Hepatocyte (in vitro differentiated cells): Measurements from ENCODE around the gene AOC3. TPM values are rescaled to one million over a fixed set of nuclear protein-coding genes. Genes with fewer than 3 reads are reported as not detected.

Experiments
- DNase-seq: peaks from one replicate; pipeline ENCODE4 v3.0.0-alpha.2; 2016; ENCODE audit warnings: low spot score
- H2AFZ ChIP-seq: fragments of 200-600 bp; sonication (generic); 2 replicates; pipeline ENCODE4 v1.6.0; 2016; ENCODE audit warnings: antibody characterized with exemption, mild to moderate bottlenecking
- H3K27ac ChIP-seq: fragments of 200-600 bp; sonication (generic); 2 replicates; pipeline ENCODE4 v1.5.1; 2016; ENCODE audit warnings: mild to moderate bottlenecking
- H3K27me3 ChIP-seq: fragments of 200-600 bp; sonication (generic); 2 replicates; pipeline ENCODE4 v1.6.1; 2016
- H3K36me3 ChIP-seq: fragments of 200-600 bp; sonication (generic); replicated peaks from 2 replicates; pipeline ENCODE4 v1.5.1; 2016; ENCODE audit warnings: low read depth; ENCODE audit not compliant: insufficient read depth
- H3K4me1 ChIP-seq: fragments of 200-600 bp; sonication (generic); 2 replicates; pipeline ENCODE4 v1.5.1; 2016; ENCODE audit warnings: mild to moderate bottlenecking, moderate library complexity; ENCODE audit not compliant: insufficient read depth
- H3K4me2 ChIP-seq: fragments of 200-600 bp; sonication (generic); 2 replicates; pipeline ENCODE4 v1.6.0; 2016
- H3K4me3 ChIP-seq: fragments of 200-600 bp; sonication (generic); 2 replicates; pipeline ENCODE4 v1.5.1; 2016; ENCODE audit warnings: mild to moderate bottlenecking
- H3K79me2 ChIP-seq: fragments of 200-600 bp; sonication (generic); 2 replicates; pipeline ENCODE4 v1.6.0; 2017; ENCODE audit warnings: mild to moderate bottlenecking
- H3K9me2 ChIP-seq: fragments of 200-600 bp; sonication (generic); replicated peaks from 2 replicates; pipeline ENCODE4 v1.6.0; 2017; ENCODE audit warnings: mild to moderate bottlenecking; ENCODE audit not compliant: insufficient read depth
- H3K9me3 ChIP-seq: fragments of 200-600 bp; sonication (generic); 2 replicates; pipeline ENCODE4 v1.5.1; 2016; ENCODE audit warnings: low read depth, mild to moderate bottlenecking
- H4K20me1 ChIP-seq: fragments of 200-600 bp; sonication (generic); 2 replicates; pipeline ENCODE4 v1.6.0; 2016; ENCODE audit warnings: mild to moderate bottlenecking; ENCODE audit not compliant: insufficient read depth, poor library complexity, severe bottlenecking
- EZH2 ChIP-seq: fragments of 200-600 bp; sonication (generic); IDR thresholded peaks from 2 replicates; pipeline ENCODE4 v1.6.1; 2016; ENCODE audit warnings: antibody characterized with exemption, mild to moderate bottlenecking, borderline replicate concordance
- EZH2phosphoT487 ChIP-seq: fragments of 200-600 bp; sonication (generic); IDR thresholded peaks from one replicate; pipeline ENCODE4 v1.6.1; 2018; ENCODE audit warnings: antibody characterized with exemption, mild to moderate bottlenecking, low read depth, moderate library complexity; ENCODE audit not compliant: unreplicated experiment, severe bottlenecking
- WGBS: methylation state at CpG from one replicate; pipeline ENCODE4 v1.1.6; 2016; ENCODE audit warnings: low lambda C conversion rate; ENCODE audit errors: missing lambda C conversion rate; 5-methylcytosine and 5-hydroxymethylcytosine counted together
- polyA plus RNA-seq: library from polyadenylated mRNA; unstranded; fragments of >200 nt; fragmentation: Nextera tagmentation; extraction: Ambion mirVana; gene quantifications from 2 replicates; pipeline ENCODE4 v1.2.1, GENCODE V29; 2016
- total RNA-seq: library from RNA; depleted of rRNA; stranded (reverse); fragments of >200 nt; gene quantifications from 2 replicates; pipeline ENCODE4 v1.2.3, GENCODE V29; 2014
- TF ChIP-seq, protein P1 (sequence below): fragments of 200-600 bp; sonication (generic); IDR thresholded peaks from 2 replicates; pipeline ENCODE4 v1.5.1; 2016; ENCODE audit warnings: antibody characterized with exemption, mild to moderate bottlenecking; ENCODE audit not compliant: poor library complexity

The AOC3 gene
- total and polyA plus RNA-seq, 2 experiments from 2014 or later, result 1.9 to 2.5 TPM

DNA sequence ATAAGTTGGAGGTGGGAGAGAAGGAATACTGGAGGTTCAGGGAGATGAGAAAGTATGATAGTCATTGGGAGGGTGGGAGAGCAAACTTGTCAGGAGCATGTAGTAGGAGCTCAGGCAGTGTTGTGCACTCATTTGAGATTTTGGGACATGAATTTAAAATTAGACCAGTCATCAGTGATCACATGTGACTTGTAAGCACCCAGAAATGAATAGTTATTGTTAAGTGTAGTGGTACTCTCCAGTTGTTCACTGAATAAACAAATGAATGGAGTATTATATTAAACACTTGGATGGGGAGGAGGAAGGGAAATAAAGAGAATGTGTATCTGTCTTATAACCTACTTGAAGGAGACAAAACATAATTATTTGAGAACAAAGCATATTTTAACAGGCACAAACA lies 20.0 kb upstream of the AOC3 start:
- TF ChIP-seq, protein P1, sequence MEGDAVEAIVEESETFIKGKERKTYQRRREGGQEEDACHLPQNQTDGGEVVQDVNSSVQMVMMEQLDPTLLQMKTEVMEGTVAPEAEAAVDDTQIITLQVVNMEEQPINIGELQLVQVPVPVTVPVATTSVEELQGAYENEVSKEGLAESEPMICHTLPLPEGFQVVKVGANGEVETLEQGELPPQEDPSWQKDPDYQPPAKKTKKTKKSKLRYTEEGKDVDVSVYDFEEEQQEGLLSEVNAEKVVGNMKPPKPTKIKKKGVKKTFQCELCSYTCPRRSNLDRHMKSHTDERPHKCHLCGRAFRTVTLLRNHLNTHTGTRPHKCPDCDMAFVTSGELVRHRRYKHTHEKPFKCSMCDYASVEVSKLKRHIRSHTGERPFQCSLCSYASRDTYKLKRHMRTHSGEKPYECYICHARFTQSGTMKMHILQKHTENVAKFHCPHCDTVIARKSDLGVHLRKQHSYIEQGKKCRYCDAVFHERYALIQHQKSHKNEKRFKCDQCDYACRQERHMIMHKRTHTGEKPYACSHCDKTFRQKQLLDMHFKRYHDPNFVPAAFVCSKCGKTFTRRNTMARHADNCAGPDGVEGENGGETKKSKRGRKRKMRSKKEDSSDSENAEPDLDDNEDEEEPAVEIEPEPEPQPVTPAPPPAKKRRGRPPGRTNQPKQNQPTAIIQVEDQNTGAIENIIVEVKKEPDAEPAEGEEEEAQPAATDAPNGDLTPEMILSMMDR, result no peak
- TF ChIP-seq EZH2phosphoT487 (no peak), EZH2 (no peak)
- no peak for DNase-seq
- Histone ChIP-seq H4K20me1 (no peaks in the 10 kb centered on the region), H3K4me3 (no peak overlapping the region), H3K27me3 (no peaks in the 10 kb centered on the region), H3K79me2 (peaks cover 34% of the 10 kb centered on the region), H3K4me2 (no peak overlapping the region), H3K27ac (no peak overlapping the region), H2AFZ (no peak overlapping the region), H3K9me3 (no peaks in the 10 kb centered on the region), H3K4me1 (peaks cover 6% of the 10 kb centered on the region), H3K9me2 (no peaks in the 10 kb centered on the region), H3K36me3 (no peaks in the 10 kb centered on the region)

GRCh38 chr17:42832213-42832933 lies 18.6 kb upstream of the AOC3 start:
- Histone ChIP-seq H2AFZ (peak overlapping the region; percentile 92), H3K79me2 (peaks cover 37% of the 10 kb centered on the region), H3K4me1 (peaks cover 6% of the 10 kb centered on the region), H3K4me3 (peak overlapping the region; percentile 47), H3K27me3 (no peaks in the 10 kb centered on the region), H3K9me2 (no peaks in the 10 kb centered on the region), H3K9me3 (no peaks in the 10 kb centered on the region), H4K20me1 (no peaks in the 10 kb centered on the region), H3K36me3 (no peaks in the 10 kb centered on the region), H3K27ac (peak overlapping the region; percentile 89), H3K4me2 (peak overlapping the region; percentile 88)
- WGBS, result 64% methylated on average over 9 of the region's 9 CpGs
- TF ChIP-seq EZH2phosphoT487, result no peak
- TF ChIP-seq EZH2, result no peak
- TF ChIP-seq, protein P1, result no peak
- no peak for DNase-seq

DNA sequence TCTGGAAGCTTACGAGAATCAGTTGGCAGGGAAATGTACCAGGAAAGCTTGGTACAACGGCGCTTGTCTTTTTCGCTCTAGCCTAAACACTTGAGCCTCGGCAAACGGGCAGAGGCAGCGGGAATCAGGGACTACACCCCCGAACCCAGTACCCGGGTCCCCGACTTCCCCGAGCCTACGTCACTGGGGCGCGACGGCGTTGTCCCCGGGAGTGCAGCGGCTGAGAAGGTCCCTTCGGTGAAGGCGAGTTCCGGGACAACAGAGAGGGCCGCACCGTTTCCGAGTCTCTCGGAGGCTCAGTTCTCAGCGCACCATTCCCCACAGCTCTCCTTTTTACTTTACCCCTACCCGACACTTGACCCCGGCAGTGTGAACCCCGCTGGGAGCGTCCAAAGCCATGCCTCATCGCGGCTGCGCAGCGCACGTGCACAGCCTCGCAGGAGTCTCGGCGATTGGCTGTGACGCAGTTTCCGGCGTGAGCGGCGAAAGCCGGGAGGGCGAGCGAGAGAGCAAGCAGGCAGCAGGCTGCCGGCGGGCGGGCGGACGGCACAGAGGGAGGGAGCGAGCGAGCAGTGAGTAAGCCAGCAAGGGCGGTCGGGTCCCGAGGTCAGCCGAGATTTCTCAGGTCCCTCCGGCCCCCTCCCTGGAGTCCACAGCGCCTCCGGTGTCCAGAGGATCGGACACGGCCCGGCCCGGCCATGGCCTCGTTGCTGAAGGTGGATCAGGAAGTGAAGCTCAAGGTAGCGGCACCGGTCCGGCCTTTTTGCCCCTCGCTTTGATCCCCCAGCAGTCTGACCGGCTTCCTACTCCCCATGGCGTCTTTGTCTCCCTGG lies 17.8 kb upstream of the AOC3 start, which contains the start of gene PSME3:
Gene PSME3 (plus strand): TSS at position 464 of the 833 bp plus-strand sequence. CDS start 235 bp downstream, at position 699.
- Histone ChIP-seq H3K4me2 (peak within 1 kb of the TSS; percentile 88), H3K36me3 (no peaks in the 10 kb centered on the region), H3K27ac (peak within 1 kb of the TSS; percentile 89), H2AFZ (peak within 1 kb of the TSS; percentile 92), H3K4me1 (peaks cover 6% of the 10 kb centered on the region), H4K20me1 (no peaks in the 10 kb centered on the region), H3K9me2 (no peaks in the 10 kb centered on the region), H3K4me3 (peak within 1 kb of the TSS; percentile 47), H3K27me3 (no peaks in the 10 kb centered on the region), H3K9me3 (no peaks in the 10 kb centered on the region), H3K79me2 (peaks cover 37% of the 10 kb centered on the region)
- WGBS, result under 1% methylated on average over 62 of the region's 71 CpGs
- peak; percentile 93 for DNase-seq
- TF ChIP-seq, protein P1, result no peak
- TF ChIP-seq EZH2 (no peak), EZH2phosphoT487 (no peak)
